Measurements from ENCODE around the gene ADAMTS13. TPM values are rescaled to one million over a fixed set of nuclear protein-coding genes. Genes with fewer than 3 reads are reported as not detected.

ADAMTS13 gene
- polyA plus RNA-seq, 3 donors = 10.5 to 14.1 (median 13.8) TPM

- DNase-seq = no peak
Measured at GRCh38 chr9:133489253-133490190, 67.4 kb downstream of the ADAMTS13 start.

DNA sequence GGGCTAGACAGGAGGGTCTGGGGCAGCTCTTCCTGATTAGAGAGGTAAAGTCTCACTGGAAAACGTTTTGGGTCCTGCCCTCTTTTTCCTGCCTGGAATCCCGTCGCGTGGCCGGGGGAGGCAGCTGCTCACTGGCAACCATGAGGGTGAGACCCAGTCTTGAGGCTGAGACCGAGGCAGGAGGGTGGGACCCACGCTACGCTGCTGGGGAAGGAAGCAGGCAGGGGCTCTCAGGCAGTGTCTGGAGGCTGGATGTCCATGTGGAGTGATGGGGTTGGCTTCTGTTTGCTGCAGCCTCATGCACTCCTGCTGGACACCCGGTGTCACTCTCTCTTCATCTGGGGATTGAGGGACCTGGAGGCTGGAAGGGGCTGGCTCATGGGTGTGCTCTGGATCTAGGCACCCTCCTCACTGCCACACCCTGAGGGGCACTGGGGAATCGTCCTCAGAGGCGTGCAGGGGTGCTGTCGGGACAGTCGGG, 68.1 kb downstream of the ADAMTS13 start:
- no peak for DNase-seq

DNA sequence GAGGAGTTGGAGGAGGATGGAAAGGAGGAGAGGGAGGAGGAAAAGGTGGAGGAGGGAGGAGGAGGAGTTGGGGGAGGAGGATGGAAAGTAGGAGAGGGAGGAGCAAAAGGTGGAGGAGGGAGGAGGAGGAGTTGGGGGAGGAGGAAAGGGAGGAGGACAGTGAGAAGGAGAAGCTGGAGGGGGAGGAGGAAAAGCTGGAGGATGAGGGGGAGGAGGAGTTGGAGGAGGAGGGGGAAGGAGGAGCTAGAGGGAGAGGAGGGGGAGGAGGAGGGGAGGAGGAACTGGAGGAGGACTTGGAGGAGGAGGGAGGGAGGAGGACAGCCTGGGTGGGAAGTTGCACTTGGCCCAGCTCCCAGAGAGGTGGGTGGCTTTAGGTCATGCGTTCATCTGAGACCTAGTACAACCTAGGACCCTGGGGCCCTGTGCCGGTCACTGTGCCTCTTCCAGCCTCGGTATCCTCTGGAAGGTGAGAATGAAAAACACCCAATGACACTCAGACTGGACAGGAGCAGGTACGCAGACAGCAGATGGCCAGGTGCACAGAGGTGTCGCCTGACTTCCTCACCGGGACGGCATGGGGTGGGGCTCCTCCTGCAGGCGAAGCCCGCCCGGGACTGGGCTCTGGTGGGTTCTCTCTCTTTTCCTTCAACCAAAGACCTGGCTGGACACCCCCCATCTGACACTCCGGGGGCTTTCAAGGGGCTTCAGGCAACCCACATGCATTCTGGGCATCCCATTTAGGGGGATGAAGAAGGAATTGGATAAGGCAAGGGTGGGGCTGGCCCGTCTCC, 68.9 kb downstream of the ADAMTS13 start:
- DNase-seq = no peak

- no peak for DNase-seq
Measured at GRCh38 chr9:133491656-133491925, 69.4 kb downstream of the ADAMTS13 start.

DNA sequence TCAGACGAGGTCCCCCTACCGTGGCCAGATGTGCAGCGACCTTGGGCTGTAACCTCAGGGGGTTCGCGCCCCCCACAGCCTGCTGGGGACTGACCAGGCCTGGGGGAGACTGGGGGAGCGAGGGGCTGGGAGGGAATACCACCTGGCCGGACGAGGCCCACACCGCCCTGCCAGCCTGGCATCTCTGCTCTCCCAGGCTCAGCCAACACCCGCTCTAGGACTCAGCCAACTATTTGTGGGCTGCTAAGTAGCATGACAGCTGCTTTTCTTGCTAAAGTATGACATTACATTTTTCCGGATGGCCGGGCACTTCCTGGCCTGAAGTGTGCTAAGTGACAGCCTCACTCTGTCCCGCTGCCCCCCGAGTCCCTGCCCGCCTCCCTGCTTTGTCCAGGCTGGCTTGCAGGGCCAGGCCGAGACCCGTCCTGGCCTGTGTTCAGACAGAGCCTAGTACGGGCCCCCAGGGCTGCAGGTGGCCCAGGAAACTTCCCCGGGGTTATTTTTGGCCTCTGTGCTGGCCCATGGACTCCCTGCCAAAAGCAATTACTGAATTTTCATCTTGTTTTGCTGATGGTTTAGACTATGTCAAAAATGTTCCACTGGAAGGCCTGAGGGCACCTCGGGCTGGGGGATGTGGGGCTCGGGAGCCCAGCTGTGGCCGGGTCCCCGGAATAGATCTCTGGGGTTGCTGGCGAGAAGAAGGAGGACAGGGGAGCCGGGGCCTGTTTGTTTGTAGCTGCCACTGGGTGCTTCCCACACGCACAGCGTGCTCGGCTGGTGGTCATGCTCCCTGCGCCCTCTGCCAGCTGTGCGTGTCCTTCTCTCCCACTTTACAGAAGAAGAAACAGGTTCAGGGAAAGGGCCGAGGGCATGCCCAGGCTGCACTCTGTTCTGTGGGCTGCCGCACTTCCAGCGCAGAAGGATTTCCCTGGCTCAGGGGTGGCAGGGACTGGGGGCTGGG, 70.2 kb downstream of the ADAMTS13 start:
- no peak for DNase-seq

DNA sequence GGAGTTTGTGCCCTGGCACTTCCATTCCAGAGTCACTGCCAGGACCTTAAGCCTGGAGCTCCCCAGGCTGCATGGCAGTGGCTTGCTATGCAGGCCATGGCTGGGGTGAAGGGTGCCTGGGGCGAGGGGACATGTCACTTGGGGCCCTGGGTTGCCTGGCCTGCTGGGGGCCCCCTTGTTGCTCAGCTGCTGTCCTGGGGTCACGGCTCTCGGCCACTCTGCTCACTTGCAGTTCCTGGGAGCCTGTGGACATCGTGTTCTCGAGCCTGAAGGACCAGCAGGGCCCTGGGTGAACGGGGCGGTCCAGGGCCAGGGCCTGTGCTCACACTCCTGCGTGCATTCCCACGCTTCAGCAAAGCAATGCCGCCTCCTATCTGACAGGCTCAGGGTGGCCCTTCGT, 71.3 kb downstream of the ADAMTS13 start:
- DNase-seq = no peak

GRCh38 chr9:133493845-133494540, 71.8 kb downstream of the ADAMTS13 start:
- no peak for DNase-seq

- DNase-seq = no peak
Measured at GRCh38 chr9:133494636-133495326, 72.6 kb downstream of the ADAMTS13 start.

GRCh38 chr9:133495327-133496293, 73.4 kb downstream of the ADAMTS13 start:
- DNase-seq = no peak

GRCh38 chr9:133496861-133497842, 75.0 kb downstream of the ADAMTS13 start:
- DNase-seq = no peak

DNA sequence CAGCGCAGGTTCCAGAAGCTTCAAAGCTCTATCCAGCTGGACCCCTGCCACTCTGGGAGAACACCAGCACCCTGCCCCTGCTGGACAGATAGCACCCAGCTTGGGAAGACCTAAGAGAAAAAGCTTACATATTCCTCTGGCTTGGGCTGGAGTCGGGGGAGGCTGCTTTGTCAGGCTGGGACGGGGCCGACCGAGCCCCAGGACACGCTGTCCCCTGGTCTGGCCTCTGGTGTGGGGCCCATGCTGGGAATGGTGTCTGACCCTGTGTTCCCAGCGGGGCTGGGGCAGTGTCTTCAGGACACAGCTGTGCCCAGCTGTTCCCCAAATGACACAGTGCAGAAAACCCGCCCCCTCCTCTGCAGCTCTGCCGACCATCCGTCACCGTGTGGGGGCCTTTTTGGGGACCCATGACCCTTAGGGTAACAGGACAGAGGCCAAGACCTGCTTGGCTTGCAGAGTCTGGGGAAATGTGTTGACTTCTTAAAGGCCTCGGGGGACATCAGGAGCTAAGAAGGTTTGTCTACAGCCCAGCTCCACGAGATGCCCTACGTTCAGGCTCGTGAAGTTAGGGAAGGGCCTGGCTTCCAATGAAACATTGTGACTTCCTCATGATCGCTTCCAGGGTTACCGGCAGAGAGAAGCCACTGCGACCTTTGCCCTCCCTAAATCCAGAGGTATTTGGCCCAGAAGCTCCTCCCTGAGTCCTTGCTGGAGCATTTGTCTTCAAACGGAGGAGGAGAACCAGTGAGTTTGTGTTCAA, 77.1 kb downstream of the ADAMTS13 start:
- DNase-seq = no peak

DNA sequence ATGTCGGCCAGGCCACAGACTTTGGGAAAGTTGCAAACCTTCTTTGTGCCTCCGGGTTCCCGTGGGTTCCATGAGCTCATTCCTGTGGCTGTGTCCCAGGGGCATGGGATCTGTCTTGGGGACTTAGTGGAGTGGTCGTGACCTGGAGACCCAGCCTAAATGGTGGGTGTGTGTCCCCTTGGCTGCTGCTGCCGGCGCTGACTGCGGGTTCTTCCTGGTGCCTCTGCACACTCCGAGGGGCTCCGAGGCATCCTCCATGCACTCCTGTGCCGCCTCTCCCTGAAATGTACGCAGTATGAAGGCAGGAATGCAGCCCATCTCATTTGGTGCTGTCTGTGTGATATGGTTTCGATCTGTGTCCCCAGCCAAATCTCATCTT, 77.7 kb downstream of the ADAMTS13 start:
- no peak for DNase-seq

DNA sequence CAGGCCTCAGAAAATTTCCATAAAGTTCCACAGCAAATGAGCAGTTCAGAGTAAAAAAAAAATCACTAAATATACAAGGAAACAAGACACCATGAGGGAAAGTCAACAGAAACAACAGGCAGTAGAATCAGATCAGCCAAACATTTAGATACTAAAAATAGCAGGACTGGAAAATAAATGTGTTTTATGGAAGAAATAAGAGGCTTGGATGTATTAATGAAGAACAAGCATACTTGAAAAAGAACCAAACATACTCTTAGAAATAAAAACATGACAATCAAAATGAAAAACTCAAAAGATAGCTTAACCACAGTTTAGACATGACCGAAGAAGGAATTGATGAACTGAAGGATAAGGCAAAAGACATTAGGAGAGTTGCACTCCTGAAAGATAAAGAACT, 79.9 kb downstream of the ADAMTS13 start:
- DNase-seq = no peak

DNA sequence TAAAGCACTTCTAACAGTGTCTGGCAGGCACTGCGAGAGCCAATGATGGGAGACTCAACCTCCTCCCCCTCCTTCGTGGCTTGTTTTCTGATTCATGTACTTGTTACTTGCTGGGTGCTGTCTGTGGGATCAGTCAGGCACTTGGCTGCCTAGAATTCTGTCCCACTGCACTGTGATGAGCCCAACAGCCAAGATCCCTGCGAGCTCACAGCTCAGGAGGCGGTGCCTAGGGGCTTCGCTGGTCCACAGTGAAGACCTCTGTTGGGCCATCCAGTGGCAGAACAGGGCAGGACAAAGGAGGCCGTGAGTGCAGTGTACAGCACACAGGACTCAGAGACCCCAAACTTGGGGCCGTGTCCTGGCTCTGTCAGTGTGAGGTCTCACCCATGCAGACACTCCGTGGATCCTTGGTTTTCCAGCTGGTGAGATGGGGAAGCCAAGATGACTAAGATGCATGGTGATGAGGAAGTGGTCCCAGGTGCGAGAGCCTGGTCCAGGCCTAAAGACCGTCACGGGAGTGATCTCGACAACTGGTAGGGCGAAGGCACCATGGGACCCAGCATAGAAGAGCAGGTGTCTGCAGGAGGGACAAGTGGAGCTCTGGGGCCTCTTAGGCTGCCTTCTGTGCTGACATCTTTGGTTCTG, 83.1 kb downstream of the ADAMTS13 start:
- DNase-seq = no peak

GRCh38 chr9:133505901-133506652, 83.9 kb downstream of the ADAMTS13 start:
- DNase-seq = no peak

- no peak for DNase-seq
Measured at GRCh38 chr9:133506653-133507038, 84.5 kb downstream of the ADAMTS13 start.
